Stimulated activated CD8-positive, alpha-beta memory T cell treated with anti-CD3 and anti-CD28 coated beads, Interleukin-2, amount 100 ng/mL, for 1 hour (primary cell): Measurements from ENCODE around the gene RTP3.

Source experiments
- DNase-seq, 2 donors: peaks; one replicate each; pipeline ENCODE4 v3.0.0-alpha.2; 2020; ENCODE audit warnings: low read depth in 2 of 2

RTP3 gene

GRCh38 chr3:46497556-46498265, at the start of gene RTP3:
RTP3 (plus strand) TSS chr3:46497976; CDS start chr3:46498063, 87 bp downstream.
- DNase-seq: no peak

DNA sequence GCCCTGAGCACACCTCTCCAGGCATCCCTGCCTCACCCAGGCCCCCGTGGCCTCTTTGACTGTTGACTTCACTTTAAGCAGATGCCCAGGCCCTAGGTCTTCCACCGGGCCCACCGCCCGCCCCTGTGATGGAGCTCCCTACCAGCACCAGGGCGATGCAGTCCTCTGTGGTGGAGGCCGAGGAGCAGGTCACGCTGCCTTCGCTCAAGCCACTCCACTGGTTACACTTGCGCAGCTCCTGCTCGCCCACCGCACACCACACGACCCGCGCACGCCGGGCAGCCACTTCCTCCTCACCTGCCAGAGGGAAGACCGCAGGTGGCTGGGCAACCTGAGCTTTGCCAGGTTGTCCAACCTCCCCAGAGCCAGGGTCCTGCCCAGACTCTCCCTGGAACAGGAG, 49.1 kb upstream of the RTP3 start:
- DNase-seq: no peak

DNA sequence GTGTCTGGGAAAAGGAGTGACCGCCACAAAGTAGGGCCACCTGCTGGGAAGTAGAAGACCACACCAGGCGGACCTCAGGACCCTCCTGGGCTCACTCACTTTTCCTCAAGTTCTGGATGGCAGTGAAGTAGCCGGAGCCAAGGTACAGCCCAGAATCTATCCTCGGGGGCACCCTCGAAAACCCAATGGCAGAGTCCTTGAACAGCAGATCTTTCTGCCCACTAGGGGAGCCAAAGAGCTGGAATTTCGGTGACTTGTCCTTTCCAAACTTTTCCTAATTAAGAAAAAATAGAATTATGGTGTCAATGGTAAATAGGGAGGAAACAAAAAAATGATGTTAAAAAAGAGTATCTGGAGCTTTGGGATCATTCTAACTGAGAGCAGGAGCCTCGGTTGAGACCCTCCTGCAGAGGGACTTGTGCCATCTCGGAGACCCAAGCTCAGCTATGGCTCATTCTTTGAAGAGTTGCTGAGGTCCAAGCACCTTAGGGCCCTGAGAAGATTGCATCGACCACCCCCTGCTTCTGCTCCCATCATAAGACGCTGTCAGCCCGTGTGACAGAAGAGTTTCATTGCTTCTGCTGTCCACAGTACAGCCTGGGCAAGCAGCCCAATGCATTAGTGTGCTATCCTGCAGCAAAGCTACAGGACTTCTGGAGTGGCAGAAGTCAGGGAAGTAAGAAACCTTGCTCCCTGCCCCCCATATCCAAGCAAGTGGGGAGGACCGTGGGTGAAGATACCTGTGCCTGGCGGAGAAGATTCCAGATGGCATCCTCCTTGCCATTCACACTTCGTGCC, 47.8 kb upstream of the RTP3 start:
- DNase-seq: no peak

GRCh38 chr3:46453526-46454208, 44.1 kb upstream of the RTP3 start:
- no peak for DNase-seq

DNA sequence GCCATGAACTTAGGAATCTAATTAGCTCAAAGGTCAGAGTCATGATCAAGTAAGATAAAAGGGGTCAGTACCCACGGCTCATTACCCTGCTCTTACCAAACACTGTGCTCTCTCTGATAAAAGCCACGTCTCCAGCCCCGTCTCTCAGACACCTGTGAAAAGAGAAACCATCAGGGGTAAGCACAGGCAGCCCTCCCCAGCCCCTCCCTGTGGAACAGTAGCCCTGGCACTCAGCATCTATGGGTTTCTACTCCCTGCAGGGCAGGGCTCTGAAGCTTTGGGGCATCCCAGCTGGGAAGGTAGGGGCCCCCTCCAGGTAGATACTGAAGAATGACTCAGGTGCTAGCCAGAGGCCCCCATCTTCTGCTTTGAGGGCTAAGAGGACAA, 43.6 kb upstream of the RTP3 start:
- DNase-seq: no peak

- DNase-seq: no peak
Measured at GRCh38 chr3:46454606-46455005, 43.2 kb upstream of the RTP3 start.

DNA sequence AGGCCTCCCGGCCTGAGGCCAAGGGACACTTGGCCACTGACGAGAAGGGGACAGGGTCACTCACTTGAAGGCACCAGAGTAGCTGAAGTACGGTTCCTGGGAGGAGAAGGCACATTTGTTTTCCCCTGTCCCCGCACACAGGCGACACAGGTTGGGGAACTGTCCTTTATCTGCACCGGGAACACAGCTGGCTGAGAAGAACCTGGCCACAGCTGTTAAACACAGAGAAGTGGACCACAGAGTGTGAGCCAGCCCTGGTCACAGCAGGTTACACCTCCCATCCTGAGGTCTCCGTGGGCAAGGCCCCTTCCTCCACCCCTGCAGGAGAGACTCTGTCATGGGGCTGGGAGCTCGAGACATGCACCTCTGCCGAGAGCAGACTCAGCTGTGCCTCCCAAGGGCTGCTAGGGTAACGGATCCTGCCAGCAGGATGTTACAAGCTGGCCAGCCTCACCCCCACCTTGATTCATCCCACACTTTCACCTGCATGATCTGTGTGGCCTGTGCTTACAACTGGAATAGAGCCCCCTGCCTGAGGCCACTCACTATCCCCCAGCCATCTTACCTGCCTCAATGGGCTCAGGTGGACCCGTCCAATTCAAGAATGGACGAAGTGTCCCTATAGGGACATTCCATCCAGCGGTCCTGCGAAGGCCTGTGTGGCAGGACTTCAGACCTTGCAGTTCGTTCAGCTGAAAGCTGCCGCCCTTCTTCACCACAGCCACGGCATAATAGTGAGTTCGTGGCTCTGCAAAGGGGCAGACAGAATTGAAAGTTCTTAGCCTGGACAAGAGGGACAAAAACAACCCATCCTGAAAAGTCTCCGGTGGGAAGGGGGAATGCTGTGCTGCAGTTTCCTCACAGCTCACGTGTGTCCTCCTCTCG, 42.3 kb upstream of the RTP3 start:
- no peak for DNase-seq

- no peak for DNase-seq
Measured at GRCh38 chr3:46456118-46456517, 41.7 kb upstream of the RTP3 start.

DNA sequence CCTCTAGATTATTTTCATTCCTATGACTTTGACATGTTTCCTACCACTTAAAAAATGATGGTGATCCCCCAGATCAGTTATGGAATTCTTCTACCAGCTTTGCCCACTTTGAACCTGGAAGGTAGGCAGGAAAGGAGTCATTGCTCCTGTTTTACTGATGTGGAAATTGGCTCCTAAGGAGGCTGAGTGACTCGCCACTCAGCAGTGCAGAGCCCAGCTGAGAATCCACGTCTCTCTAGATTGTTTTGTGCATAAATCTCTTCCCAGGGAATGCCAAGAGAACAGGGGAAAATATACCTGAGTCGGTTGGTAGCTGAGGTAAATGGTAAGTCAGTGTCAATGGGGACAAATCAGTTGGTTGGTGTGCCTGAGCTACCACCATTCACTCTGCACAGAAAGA, 37.7 kb upstream of the RTP3 start:
- DNase-seq: no peak

GRCh38 chr3:46462111-46462510, 35.7 kb upstream of the RTP3 start:
- no peak for DNase-seq

DNA sequence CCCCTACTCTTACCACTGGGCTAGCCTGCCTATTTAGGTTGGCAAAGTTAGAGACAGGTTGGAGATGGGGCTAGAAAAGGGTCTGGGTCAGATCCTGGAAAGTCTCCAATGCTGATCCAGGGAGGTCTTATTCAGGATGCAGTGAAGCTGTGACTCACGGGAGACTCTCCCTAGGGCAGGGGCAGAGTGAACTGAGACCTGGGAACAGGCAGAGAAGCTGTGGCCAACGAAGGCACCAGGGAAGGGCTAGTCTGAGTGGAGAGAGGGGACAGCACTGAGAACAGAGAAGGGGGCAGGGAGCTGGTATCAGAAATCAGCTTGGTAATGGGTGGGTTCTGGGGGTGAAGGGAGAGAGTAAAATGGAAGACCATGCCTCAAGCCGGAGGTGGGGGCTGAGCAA, 35.3 kb upstream of the RTP3 start:
- no peak for DNase-seq

DNA sequence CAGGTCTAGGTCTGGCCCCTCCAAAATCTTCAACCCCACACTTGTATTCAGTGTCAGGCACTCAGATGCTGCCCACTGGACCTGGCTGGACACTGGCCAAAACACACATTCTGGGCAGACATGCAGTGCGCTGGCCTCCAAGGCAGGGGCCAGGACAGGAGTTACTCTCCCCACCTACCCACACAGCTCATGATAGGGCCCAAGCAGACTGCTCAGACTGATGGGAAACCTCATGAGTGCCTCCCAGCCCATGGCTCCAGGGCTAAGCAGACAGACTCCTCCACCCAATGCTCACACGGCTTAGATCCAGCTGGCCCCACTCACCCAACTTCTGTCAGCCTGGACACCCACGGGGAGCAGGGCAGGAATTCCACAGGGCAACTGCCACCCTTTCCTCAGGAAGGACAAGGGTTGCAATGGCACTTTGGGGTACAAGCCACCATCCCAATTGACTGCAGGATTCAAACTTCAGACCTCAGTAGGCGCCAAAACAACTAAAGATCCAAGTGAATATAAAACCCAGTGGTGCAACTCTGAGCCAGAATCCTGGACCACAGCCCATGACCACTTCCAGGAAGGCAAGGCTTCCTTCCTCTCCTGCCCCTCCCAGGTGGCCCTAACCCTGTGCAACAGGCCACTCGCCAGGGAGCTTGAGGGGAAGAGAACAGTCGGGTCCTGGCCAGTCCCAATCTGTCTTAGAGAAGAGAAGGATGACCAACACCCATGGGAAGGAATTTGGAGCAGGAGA, 34.5 kb upstream of the RTP3 start:
- DNase-seq: no peak

- no peak for DNase-seq
Measured at GRCh38 chr3:46463868-46464241, 33.9 kb upstream of the RTP3 start.

DNA sequence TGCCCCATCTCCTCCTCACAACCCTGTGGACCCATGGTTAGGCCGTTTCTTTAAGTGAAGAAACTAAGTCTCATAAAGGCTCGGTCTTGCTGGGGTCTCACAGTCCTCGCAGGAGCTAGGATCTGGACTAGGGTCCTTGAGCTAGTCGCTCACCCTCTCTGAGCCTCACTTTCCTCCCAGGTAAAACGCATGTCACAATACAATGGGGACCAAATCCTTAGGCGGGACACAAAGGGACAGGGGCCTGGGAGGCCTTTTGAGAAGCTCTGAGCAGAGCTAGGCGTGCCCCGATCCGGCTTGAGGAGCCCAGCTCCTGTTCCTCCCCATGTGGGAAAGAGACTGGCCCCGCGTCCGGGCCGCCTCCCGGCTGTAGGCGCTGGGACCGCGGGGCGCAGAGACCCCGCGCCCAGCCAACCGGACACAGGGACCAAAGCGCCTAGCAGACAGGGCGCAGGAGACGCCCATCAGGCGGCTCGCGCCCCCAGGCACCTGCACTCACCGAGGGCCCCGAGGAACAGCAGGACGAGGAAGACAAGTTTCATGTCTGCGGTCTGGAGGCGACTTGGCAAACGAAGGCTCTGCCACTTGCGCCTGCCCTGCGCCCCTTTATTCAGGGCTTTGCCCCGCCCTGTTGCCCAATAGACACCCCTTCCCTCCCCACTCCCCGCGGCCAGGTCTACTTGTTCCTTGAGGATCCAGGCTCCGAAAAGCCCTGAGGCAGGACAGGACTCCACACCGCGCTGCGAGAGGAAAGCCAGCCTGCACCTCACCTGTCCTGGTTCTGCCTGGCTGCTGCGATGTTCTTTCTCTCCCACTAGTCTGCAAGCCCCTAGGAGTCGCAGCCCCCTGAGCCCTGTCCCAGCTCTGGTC, 33.2 kb upstream of the RTP3 start, which contains the start of gene LTF:
TSS of gene LTF (minus strand) at position 580 of the 870 bp plus-strand sequence. CDS start at position 542, 38 bp downstream.
- DNase-seq: no peak

DNA sequence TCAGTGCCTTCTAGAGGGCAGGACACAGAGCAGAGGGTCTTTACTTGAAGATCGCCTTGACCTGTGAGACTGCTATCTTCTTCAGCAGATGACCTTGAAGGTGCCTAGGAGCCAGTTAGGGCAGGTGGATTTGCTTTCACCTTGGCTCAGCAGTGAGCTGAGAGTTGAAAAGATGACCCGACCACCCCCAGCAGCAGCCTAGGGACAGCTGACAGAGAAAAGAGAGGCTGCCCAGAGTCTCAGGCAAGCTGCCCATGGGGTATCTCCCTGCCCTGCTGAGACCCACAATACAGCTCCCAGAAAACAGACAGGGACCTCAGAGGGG, 32.6 kb upstream of the RTP3 start:
- no peak for DNase-seq

- DNase-seq: no peak
Measured at GRCh38 chr3:46466273-46466672, 31.5 kb upstream of the RTP3 start.

- no peak for DNase-seq
Measured at GRCh38 chr3:46466871-46467403, 30.8 kb upstream of the RTP3 start.

DNA sequence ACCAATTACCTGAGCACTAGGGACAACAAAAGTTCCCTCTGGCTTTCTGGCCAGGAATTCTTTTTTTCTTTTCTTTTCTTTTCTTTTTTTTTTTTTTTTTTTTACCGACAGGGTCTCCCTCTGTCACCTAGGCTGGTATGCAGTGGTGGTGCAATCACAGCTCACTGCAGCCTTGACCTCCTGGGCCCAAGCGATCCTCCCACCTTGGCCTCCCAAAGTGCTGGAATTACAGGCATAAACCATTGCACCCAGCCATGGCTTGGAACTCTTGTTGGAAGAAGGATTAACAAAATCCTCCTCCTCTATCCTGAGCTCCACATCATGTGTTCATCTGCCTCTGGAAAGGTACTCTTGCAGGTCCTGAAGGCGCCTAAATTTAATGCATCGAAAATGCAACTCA, 30.2 kb upstream of the RTP3 start:
- no peak for DNase-seq

DNA sequence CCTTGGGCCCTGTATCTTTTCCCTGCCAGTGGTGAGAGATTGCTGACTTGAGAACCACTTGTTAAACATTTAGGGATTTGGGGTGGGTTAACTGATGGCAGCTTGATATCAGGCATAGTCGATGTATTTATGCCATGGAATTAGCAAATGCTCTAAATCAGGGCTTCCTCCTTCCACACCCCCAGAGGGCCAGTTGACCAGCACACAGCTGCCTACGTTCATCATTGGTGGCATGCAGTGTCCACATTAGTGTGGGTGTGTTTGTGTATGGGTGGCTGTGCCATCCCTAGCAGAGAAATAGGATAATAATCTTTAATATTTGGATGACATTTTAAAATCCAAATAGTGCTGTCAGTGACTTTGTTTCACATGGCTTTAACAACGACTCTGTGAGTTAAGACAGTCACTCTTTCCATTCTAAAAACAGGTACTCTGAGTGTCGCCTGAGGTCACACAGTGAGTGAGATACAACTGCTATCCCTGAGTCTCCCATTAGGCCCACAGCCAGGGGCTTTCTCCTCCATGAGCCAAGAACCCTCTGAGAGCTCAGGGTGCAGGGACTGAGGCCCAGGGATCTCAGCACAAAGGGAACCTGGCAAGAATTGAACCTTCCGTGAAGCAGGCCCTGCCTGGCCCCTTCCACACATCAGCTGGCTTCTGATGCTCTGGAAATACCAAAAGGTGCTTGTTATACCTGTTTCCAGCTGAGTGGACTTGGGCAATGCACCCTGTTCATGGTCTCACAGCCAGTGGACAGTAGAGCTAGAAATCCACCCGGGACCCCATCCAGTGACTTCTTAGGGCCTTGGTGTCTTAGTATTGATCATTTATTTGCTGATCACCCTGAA, 28.8 kb upstream of the RTP3 start:
- no peak for DNase-seq
